Osteocyte (in vitro differentiated cells): ENCODE data around the gene DKK2. TPM values are rescaled to one million over a fixed set of nuclear protein-coding genes. Genes with fewer than 3 reads are reported as not detected.

Source experiments
- DNase-seq: peaks from one replicate; pipeline ENCODE4 v3.0.0; 2021; ENCODE audit warnings: mixed read lengths; ENCODE audit not compliant: unreplicated experiment; ENCODE audit errors: extremely low spot score
- H3K27ac Mint-ChIP-seq: one replicate; pipeline ENCODE4 v1.8.0; 2021; ENCODE audit warnings: mild to moderate bottlenecking, mixed read lengths; ENCODE audit not compliant: unreplicated experiment
- H3K27me3 Mint-ChIP-seq: one replicate; pipeline ENCODE4 v1.8.0; 2021; ENCODE audit warnings: mixed read lengths; ENCODE audit not compliant: unreplicated experiment
- H3K36me3 Mint-ChIP-seq: one replicate; pipeline ENCODE4 v1.8.0; 2021; ENCODE audit warnings: mixed read lengths; ENCODE audit not compliant: unreplicated experiment
- H3K4me1 Mint-ChIP-seq: one replicate; pipeline ENCODE4 v1.8.0; 2021; ENCODE audit warnings: mixed read lengths; ENCODE audit not compliant: unreplicated experiment
- H3K4me3 Mint-ChIP-seq: one replicate; pipeline ENCODE4 v1.8.0; 2021; ENCODE audit warnings: mild to moderate bottlenecking, moderate library complexity, mixed read lengths; ENCODE audit not compliant: unreplicated experiment
- H3K9me3 Mint-ChIP-seq: one replicate; pipeline ENCODE4 v1.8.0; 2021; ENCODE audit warnings: mixed read lengths; ENCODE audit not compliant: unreplicated experiment
- CTCF ChIP-seq: fragments of 200-600 bp; sonication (generic); IDR thresholded peaks from 2 replicates; pipeline ENCODE4 v1.5.0; 2021; ENCODE audit warnings: antibody characterized with exemption, mild to moderate bottlenecking, moderate library complexity
- total RNA-seq: library from RNA; stranded (reverse); gene quantifications from 2 replicates; pipeline ENCODE4 v1.2.1, GENCODE V29; 2021

Gene DKK2
- total RNA-seq, 1 donor from 2014 or later = 206 TPM

GRCh38 chr4:106985830-106986229 is 50.3 kb downstream of the DKK2 start:
- DNase-seq = no peak
- peaks cover 3% of the 10 kb centered on the region for H3K36me3 Mint-ChIP-seq
- H3K4me3 Mint-ChIP-seq = no peak overlapping the region
- H3K9me3 Mint-ChIP-seq = no peaks in the 10 kb centered on the region
- TF ChIP-seq CTCF = no peak
- H3K4me1 Mint-ChIP-seq = peaks cover 46% of the 10 kb centered on the region
- peak overlapping the region; percentile 91 for H3K27ac Mint-ChIP-seq
- H3K27me3 Mint-ChIP-seq = no peaks in the 10 kb centered on the region

GRCh38 chr4:106982711-106983211 is 53.4 kb downstream of the DKK2 start:
- H3K27ac Mint-ChIP-seq = peak overlapping the region; percentile 50
- no peak for DNase-seq
- peaks cover 40% of the 10 kb centered on the region for H3K4me1 Mint-ChIP-seq
- TF ChIP-seq CTCF = no peak
- no peaks in the 10 kb centered on the region for H3K9me3 Mint-ChIP-seq
- no peaks in the 10 kb centered on the region for H3K27me3 Mint-ChIP-seq
- H3K36me3 Mint-ChIP-seq = peaks cover 20% of the 10 kb centered on the region
- no peak overlapping the region for H3K4me3 Mint-ChIP-seq

- H3K4me3 Mint-ChIP-seq = no peak overlapping the region
- H3K36me3 Mint-ChIP-seq = peaks cover 32% of the 10 kb centered on the region
- H3K9me3 Mint-ChIP-seq = peaks cover 5% of the 10 kb centered on the region
- DNase-seq = no peak
- no peaks in the 10 kb centered on the region for H3K27me3 Mint-ChIP-seq
- H3K4me1 Mint-ChIP-seq = peaks cover 28% of the 10 kb centered on the region
- no peak overlapping the region for H3K27ac Mint-ChIP-seq
- TF ChIP-seq CTCF = no peak
These were observed 54.7 kb downstream of the DKK2 start for GRCh38 chr4:106981431-106981830.

GRCh38 chr4:106979476-106979875 is 56.6 kb downstream of the DKK2 start:
- Mint-ChIP-seq H3K36me3 (peaks cover 38% of the 10 kb centered on the region), H3K27me3 (no peaks in the 10 kb centered on the region), H3K4me3 (no peak overlapping the region), H3K9me3 (peaks cover 18% of the 10 kb centered on the region), H3K4me1 (peaks cover 14% of the 10 kb centered on the region), H3K27ac (peak overlapping the region; percentile 27)
- no peak for DNase-seq
- TF ChIP-seq CTCF = no peak

GRCh38 chr4:106978046-106978774 is 57.9 kb downstream of the DKK2 start:
- H3K36me3 Mint-ChIP-seq = peaks cover 38% of the 10 kb centered on the region
- no peak overlapping the region for H3K27ac Mint-ChIP-seq
- no peak for TF ChIP-seq CTCF
- H3K4me3 Mint-ChIP-seq = no peak overlapping the region
- DNase-seq = no peak
- peaks cover 28% of the 10 kb centered on the region for H3K9me3 Mint-ChIP-seq
- H3K4me1 Mint-ChIP-seq = peaks cover 13% of the 10 kb centered on the region
- no peaks in the 10 kb centered on the region for H3K27me3 Mint-ChIP-seq
